ENCODE results near the gene MFAP3L. TPM values are rescaled to one million over a fixed set of nuclear protein-coding genes. Genes with fewer than 3 reads are reported as not detected.

Gene MFAP3L
- polyA plus RNA-seq, 3 donors = 0.01 to 0.18 TPM; not detected in 1

GRCh38 chr4:170015285-170015684, 10.9 kb downstream of the MFAP3L start:
- Histone ChIP-seq H3K4me1 (ENCODE audit: control insufficient read depth in 1 of 2, insufficient read depth in 2 of 2, low read length in 2 of 2) (peaks cover 0 to 4% of the 10 kb centered on the region in 2 donors), H3K36me3 (replicated peaks in 1 of 2; ENCODE audit: control insufficient read depth in 1 of 2, insufficient read depth in 2 of 2, low read length in 2 of 2) (no peaks in the 10 kb centered on the region), H3K9me3 (replicated peaks in 1 of 2; ENCODE audit: control insufficient read depth in 1 of 2, insufficient read depth in 1 of 2, low read length in 2 of 2) (peaks cover 0 to 5% of the 10 kb centered on the region in 2 donors), H3K79me2 (ENCODE audit: insufficient read depth, low read length) (no peaks in the 10 kb centered on the region), H2AFZ (ENCODE audit: insufficient read depth, low read depth, low read length, poor library complexity, severe bottlenecking) (no peak overlapping the region), H3K9ac (ENCODE audit: insufficient read depth, low read length, poor library complexity, severe bottlenecking) (no peak overlapping the region), H3K27ac (ENCODE audit: low read depth in 1 of 2, low read length in 2 of 2) (no peak overlapping the region), H3K4me2 (replicated peaks; ENCODE audit: extremely low read depth, low read length, poor library complexity, severe bottlenecking) (no peak overlapping the region), H3K27me3 (ENCODE audit: control insufficient read depth in 2 of 2, insufficient read depth in 2 of 2, low read length in 2 of 2) (peaks cover 13 to 30% of the 10 kb centered on the region in 2 donors), H4K20me1 (ENCODE audit: insufficient read depth, low read length) (no peaks in the 10 kb centered on the region), H3K4me3 (replicated peaks in 1 of 3; ENCODE audit: low read depth in 2 of 3, low read length in 3 of 3) (no peak overlapping the region)
- Mint-ChIP-seq H3K27ac (no peak overlapping the region), H3K4me1 (peaks cover 8% of the 10 kb centered on the region), H3K36me3 (no peaks in the 10 kb centered on the region), H3K9me3 (peaks cover 0 to 12% (median 7%) of the 10 kb centered on the region in 7 donors), H3K4me3 (peak overlapping the region in 1 of 2 donors; percentile 8), H3K27me3 (ENCODE audit: low read depth in 3 of 3) (peaks cover 28 to 38% (median 34%) of the 10 kb centered on the region in 3 donors)
- intact Hi-C loops (cut with micrococcal nuclease) = no loop called here
- no peak for DNase-seq
- 93% methylated on average over 3 of the region's 4 CpGs for WGBS (ENCODE audit: insufficient coverage)
- no peak for TF ChIP-seq CTCF (IDR thresholded peaks at IDR 0.05)

- Mint-ChIP-seq H3K4me3 (no peak overlapping the region), H3K36me3 (no peaks in the 10 kb centered on the region), H3K27me3 (ENCODE audit: low read depth in 3 of 3) (peaks cover 26 to 37% (median 30%) of the 10 kb centered on the region in 3 donors), H3K4me1 (peaks cover 8% of the 10 kb centered on the region), H3K27ac (peak overlapping the region in 1 of 7 donors; percentile 54), H3K9me3 (peaks cover 0 to 13% (median 7%) of the 10 kb centered on the region in 7 donors)
- Histone ChIP-seq H3K79me2 (ENCODE audit: insufficient read depth, low read length) (no peaks in the 10 kb centered on the region), H3K9ac (ENCODE audit: insufficient read depth, low read length, poor library complexity, severe bottlenecking) (no peak overlapping the region), H2AFZ (ENCODE audit: insufficient read depth, low read depth, low read length, poor library complexity, severe bottlenecking) (no peak overlapping the region), H3K4me1 (ENCODE audit: control insufficient read depth in 1 of 2, insufficient read depth in 2 of 2, low read length in 2 of 2) (peaks cover 0 to 4% of the 10 kb centered on the region in 2 donors), H4K20me1 (ENCODE audit: insufficient read depth, low read length) (no peaks in the 10 kb centered on the region), H3K36me3 (replicated peaks in 1 of 2; ENCODE audit: control insufficient read depth in 1 of 2, insufficient read depth in 2 of 2, low read length in 2 of 2) (no peaks in the 10 kb centered on the region), H3K27ac (ENCODE audit: low read depth in 1 of 2, low read length in 2 of 2) (no peak overlapping the region), H3K4me3 (replicated peaks in 1 of 3; ENCODE audit: low read depth in 2 of 3, low read length in 3 of 3) (no peak overlapping the region), H3K27me3 (ENCODE audit: control insufficient read depth in 2 of 2, insufficient read depth in 2 of 2, low read length in 2 of 2) (peaks cover 16 to 33% of the 10 kb centered on the region in 2 donors), H3K9me3 (replicated peaks in 1 of 2; ENCODE audit: control insufficient read depth in 1 of 2, insufficient read depth in 1 of 2, low read length in 2 of 2) (peaks cover 0 to 5% of the 10 kb centered on the region in 2 donors), H3K4me2 (replicated peaks; ENCODE audit: extremely low read depth, low read length, poor library complexity, severe bottlenecking) (no peak overlapping the region)
- intact Hi-C loops (cut with micrococcal nuclease) = no loop called here
- WGBS (ENCODE audit: insufficient coverage) = no CpG with 5 or more reads among the region's 6 CpGs
- TF ChIP-seq CTCF (IDR thresholded peaks at IDR 0.05) = no peak
- no peak for DNase-seq
Measured at GRCh38 chr4:170014359-170015011, 11.7 kb downstream of the MFAP3L start.
